ENCODE measurements around the gene PAGR1.

PAGR1 gene

GRCh38 chr16:29805232-29806098 is 10.5 kb upstream of the PAGR1 start:
- ATAC-seq (replicated peaks) (peak; percentile 60), DNase-seq (peak; percentile 95 to 97 (median 96))
- Mint-ChIP-seq H3K36me3 (ENCODE audit: insufficient read depth) (peaks cover 66% of the 10 kb centered on the region), H3K27ac (peak overlapping the region; percentile 95 to 98), H3K9me3 (no peaks in the 10 kb centered on the region), H3K4me1 (ENCODE audit: low read depth in 2 of 2) (peaks cover 37 to 40% of the 10 kb centered on the region in 2 donors), H3K4me3 (peak overlapping the region; percentile 93 to 96), H3K27me3 (no peaks in the 10 kb centered on the region)

GRCh38 chr16:29806099-29806579 is 9.8 kb upstream of the PAGR1 start, which contains the start of gene MAZ:
Gene MAZ, plus strand, starts transcription at chr16:29806529. Its CDS starts 173 bp downstream, at chr16:29806702.
- DNase-seq (peak in 1 of 3 experiments; percentile 59), ATAC-seq (replicated peaks) (no peak)
- H3K27me3 Mint-ChIP-seq, result no peaks in the 10 kb centered on the region
- peaks cover 69% of the 10 kb centered on the region for H3K36me3 Mint-ChIP-seq (ENCODE audit: insufficient read depth)
- H3K4me1 Mint-ChIP-seq (ENCODE audit: low read depth in 2 of 2), result peaks cover 43 to 47% of the 10 kb centered on the region in 2 donors
- H3K27ac Mint-ChIP-seq, result peak within 1 kb of the TSS; percentile 96 to 98
- no peaks in the 10 kb centered on the region for H3K9me3 Mint-ChIP-seq
- peak within 1 kb of the TSS; percentile 93 to 96 for H3K4me3 Mint-ChIP-seq

DNA sequence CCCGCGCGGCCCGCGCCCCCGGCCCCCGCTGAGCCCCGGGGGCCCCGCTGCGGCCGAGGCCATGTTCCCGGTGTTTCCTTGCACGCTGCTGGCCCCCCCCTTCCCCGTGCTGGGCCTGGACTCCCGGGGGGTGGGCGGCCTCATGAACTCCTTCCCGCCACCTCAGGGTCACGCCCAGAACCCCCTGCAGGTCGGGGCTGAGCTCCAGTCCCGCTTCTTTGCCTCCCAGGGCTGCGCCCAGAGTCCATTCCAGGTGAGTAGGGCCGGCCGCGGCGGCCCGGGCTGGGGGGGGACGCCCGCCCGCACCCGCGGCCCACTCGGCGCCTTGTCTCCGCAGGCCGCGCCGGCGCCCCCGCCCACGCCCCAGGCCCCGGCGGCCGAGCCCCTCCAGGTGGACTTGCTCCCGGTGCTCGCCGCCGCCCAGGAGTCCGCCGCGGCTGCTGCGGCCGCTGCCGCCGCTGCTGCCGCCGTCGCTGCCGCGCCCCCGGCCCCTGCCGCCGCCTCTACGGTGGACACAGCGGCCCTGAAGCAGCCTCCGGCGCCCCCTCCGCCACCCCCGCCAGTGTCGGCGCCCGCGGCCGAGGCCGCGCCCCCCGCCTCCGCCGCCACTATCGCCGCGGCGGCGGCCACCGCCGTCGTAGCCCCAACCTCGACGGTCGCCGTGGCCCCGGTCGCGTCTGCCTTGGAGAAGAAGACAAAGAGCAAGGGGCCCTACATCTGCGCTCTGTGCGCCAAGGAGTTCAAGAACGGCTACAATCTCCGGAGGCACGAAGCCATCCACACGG is 9.1 kb upstream of the PAGR1 start:
- peak in 1 of 3 experiments; percentile 28 for DNase-seq
- no peak for ATAC-seq (replicated peaks)
- H3K27ac Mint-ChIP-seq, result peak overlapping the region; percentile 94 to 96
- H3K27me3 Mint-ChIP-seq, result no peaks in the 10 kb centered on the region
- no peaks in the 10 kb centered on the region for H3K9me3 Mint-ChIP-seq
- peak overlapping the region; percentile 83 to 95 for H3K4me3 Mint-ChIP-seq
- peaks cover 70% of the 10 kb centered on the region for H3K36me3 Mint-ChIP-seq (ENCODE audit: insufficient read depth)
- H3K4me1 Mint-ChIP-seq (ENCODE audit: low read depth in 2 of 2), result peaks cover 48 to 50% of the 10 kb centered on the region in 2 donors

- Mint-ChIP-seq H3K27ac (peak overlapping the region; percentile 94 to 96), H3K9me3 (no peaks in the 10 kb centered on the region), H3K4me3 (peak overlapping the region; percentile 83 to 95), H3K36me3 (ENCODE audit: insufficient read depth) (peaks cover 76% of the 10 kb centered on the region), H3K4me1 (ENCODE audit: low read depth in 2 of 2) (peaks cover 48 to 53% of the 10 kb centered on the region in 2 donors), H3K27me3 (no peaks in the 10 kb centered on the region)
- peak; percentile 52 for ATAC-seq (replicated peaks)
- DNase-seq, result peak; percentile 84 to 87 (median 85)
Observed at GRCh38 chr16:29807426-29808218, 8.3 kb upstream of the PAGR1 start.

GRCh38 chr16:29808219-29808900 is 7.6 kb upstream of the PAGR1 start:
- Mint-ChIP-seq H3K4me3 (peak overlapping the region; percentile 83 to 95), H3K4me1 (ENCODE audit: low read depth in 2 of 2) (peaks cover 48 to 53% of the 10 kb centered on the region in 2 donors), H3K9me3 (no peaks in the 10 kb centered on the region), H3K36me3 (ENCODE audit: insufficient read depth) (peaks cover 75% of the 10 kb centered on the region), H3K27ac (peak overlapping the region; percentile 94 to 96), H3K27me3 (no peaks in the 10 kb centered on the region)
- ATAC-seq (replicated peaks), result no peak
- peak in 1 of 3 experiments; percentile 24 for DNase-seq

- no peaks in the 10 kb centered on the region for H3K9me3 Mint-ChIP-seq
- peak overlapping the region; percentile 94 to 96 for H3K27ac Mint-ChIP-seq
- no peak for ATAC-seq (replicated peaks)
- H3K4me3 Mint-ChIP-seq, result peak overlapping the region; percentile 83 to 95
- H3K36me3 Mint-ChIP-seq (ENCODE audit: insufficient read depth), result peaks cover 69% of the 10 kb centered on the region
- DNase-seq, result no peak
- no peaks in the 10 kb centered on the region for H3K27me3 Mint-ChIP-seq
- peaks cover 43 to 52% of the 10 kb centered on the region in 2 donors for H3K4me1 Mint-ChIP-seq (ENCODE audit: low read depth in 2 of 2)
Observed at GRCh38 chr16:29809031-29809747, 6.8 kb upstream of the PAGR1 start.

DNA sequence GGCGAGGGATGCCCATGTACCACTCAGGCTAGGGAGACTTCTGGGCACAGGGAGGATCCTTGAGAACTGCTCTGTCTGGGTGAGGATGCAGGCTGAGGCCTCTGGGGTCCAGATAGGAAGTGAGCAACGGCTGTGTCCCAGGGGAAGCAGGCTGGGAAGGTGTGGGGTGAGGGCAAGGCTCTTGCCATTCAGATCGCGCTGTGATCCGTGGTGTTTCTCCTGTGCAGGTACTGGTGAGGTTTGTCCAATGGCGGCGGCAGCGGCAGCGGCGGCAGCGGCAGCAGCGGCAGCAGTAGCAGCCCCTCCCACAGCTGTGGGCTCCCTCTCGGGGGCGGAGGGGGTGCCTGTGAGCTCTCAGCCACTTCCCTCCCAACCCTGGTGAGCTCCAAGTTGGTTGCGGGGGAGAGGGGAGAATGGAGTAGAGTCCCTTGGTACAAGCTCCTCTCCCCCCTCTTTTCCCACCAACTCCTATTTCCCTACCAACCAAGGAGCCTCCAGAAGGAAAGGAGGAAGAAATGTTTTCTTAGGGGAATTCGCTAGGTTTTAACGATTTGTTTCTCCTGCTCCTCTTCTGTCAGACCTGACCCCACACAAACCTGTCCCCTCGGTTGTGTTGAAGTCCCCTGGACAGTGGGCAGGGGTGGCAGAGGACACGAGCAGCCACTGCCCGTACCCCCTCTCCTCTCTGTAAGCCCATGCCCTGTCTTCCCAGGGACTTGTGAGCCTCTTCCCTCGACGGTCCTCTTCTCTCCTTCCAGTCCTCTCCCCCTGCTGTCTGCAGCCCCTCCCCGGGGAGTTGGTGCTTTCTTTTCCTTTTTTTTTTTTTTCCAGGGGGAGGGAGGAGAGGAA is 5.9 kb upstream of the PAGR1 start:
- Mint-ChIP-seq H3K36me3 (ENCODE audit: insufficient read depth) (peaks cover 64% of the 10 kb centered on the region), H3K27me3 (no peaks in the 10 kb centered on the region), H3K27ac (peak overlapping the region; percentile 91 to 94), H3K4me3 (peak overlapping the region; percentile 83 to 95), H3K9me3 (no peaks in the 10 kb centered on the region), H3K4me1 (ENCODE audit: low read depth in 2 of 2) (peaks cover 45 to 53% of the 10 kb centered on the region in 2 donors)
- ATAC-seq (replicated peaks) (no peak), DNase-seq (peak; percentile 63 to 65 (median 63))

DNA sequence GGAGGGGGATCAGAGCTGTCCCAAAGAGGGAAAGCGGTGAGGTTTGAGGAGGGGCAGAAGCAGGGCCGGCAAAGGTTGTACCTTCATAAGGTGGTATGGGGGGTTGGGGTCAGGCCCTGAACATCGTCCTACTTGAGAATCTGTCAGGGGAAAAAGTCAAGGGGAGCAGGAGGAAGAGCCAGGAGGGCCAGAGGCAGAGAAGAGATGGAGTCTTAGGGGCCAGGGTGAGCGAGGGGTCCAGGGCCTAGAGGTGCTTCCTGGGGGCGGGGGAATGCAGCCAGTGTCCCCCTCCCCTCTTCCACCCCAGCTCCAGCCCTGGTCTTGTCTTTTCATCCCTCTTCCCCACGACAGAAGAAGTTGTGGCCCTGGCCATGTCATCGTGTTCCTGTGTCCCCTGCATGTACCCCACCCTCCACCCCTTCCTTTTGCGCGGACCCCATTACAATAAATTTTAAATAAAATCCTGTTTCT is 5.2 kb upstream of the PAGR1 start:
- DNase-seq (no peak), ATAC-seq (replicated peaks) (no peak)
- peaks cover 48 to 55% of the 10 kb centered on the region in 2 donors for H3K4me1 Mint-ChIP-seq (ENCODE audit: low read depth in 2 of 2)
- H3K4me3 Mint-ChIP-seq, result peak overlapping the region; percentile 83 to 95
- H3K27me3 Mint-ChIP-seq, result no peaks in the 10 kb centered on the region
- no peaks in the 10 kb centered on the region for H3K9me3 Mint-ChIP-seq
- H3K27ac Mint-ChIP-seq, result peak overlapping the region; percentile 91 to 94
- H3K36me3 Mint-ChIP-seq (ENCODE audit: insufficient read depth), result peaks cover 64% of the 10 kb centered on the region

GRCh38 chr16:29811170-29811895 is 4.6 kb upstream of the PAGR1 start:
- Mint-ChIP-seq H3K4me3 (peak overlapping the region; percentile 83 to 95), H3K9me3 (no peaks in the 10 kb centered on the region), H3K4me1 (ENCODE audit: low read depth in 2 of 2) (peaks cover 52 to 58% of the 10 kb centered on the region in 2 donors), H3K27ac (peak overlapping the region; percentile 91 to 94), H3K27me3 (no peaks in the 10 kb centered on the region), H3K36me3 (ENCODE audit: insufficient read depth) (peaks cover 66% of the 10 kb centered on the region)
- DNase-seq, result peak; percentile 57 to 65 (median 61)
- peak; percentile 21 for ATAC-seq (replicated peaks)

GRCh38 chr16:29811896-29812665 is 3.9 kb upstream of the PAGR1 start, which contains the start of gene PRRT2:
Gene PRRT2, plus strand, starts transcription at chr16:29812193. Its CDS starts 862 bp downstream, at chr16:29813055.
- H3K27ac Mint-ChIP-seq, result peak within 1 kb of the TSS; percentile 91 to 94
- H3K36me3 Mint-ChIP-seq (ENCODE audit: insufficient read depth), result peaks cover 70% of the 10 kb centered on the region
- DNase-seq (peak in 1 of 3 experiments; percentile 23), ATAC-seq (replicated peaks) (no peak)
- peak within 1 kb of the TSS; percentile 83 to 95 for H3K4me3 Mint-ChIP-seq
- no peaks in the 10 kb centered on the region for H3K9me3 Mint-ChIP-seq
- H3K4me1 Mint-ChIP-seq (ENCODE audit: low read depth in 2 of 2), result peaks cover 60 to 64% of the 10 kb centered on the region in 2 donors
- H3K27me3 Mint-ChIP-seq, result no peaks in the 10 kb centered on the region

Data from effector memory CD8-positive, alpha-beta T cell (primary cell).